Karpas-422 (cell line): Measurements from ENCODE around the gene USP34. TPM values are rescaled to one million over a fixed set of nuclear protein-coding genes. Genes with fewer than 3 reads are reported as not detected.
"Not testable (repeated sequence)": the region's sequence is repeated elsewhere in the genome, so short reads cannot be mapped to it uniquely, and the experiment has no call there.

Source experiments
- DNase-seq: peaks from one replicate; pipeline ENCODE4 v3.0.0-alpha.2; 2015
- H2AFZ ChIP-seq: fragments of 200-600 bp; sonication (generic); 2 replicates; pipeline ENCODE4 v1.6.1; 2014; ENCODE audit warnings: antibody characterized with exemption, low read length, mixed read lengths
- H3K27ac ChIP-seq: fragments of 200-600 bp; sonication (generic); 2 replicates; pipeline ENCODE4 v1.5.1; 2014; ENCODE audit warnings: mild to moderate bottlenecking, low read length, moderate library complexity
- H3K27me3 ChIP-seq: fragments of 200-600 bp; sonication (generic); 2 replicates; pipeline ENCODE4 v1.6.1; 2014; ENCODE audit warnings: low read length, mixed read lengths
- H3K36me3 ChIP-seq: fragments of 200-600 bp; sonication (generic); 2 replicates; pipeline ENCODE4 v1.6.1; 2014; ENCODE audit warnings: low read length, mixed read lengths; ENCODE audit not compliant: insufficient read depth
- H3K4me1 ChIP-seq: fragments of 200-600 bp; sonication (generic); 2 replicates; pipeline ENCODE4 v1.6.1; 2014; ENCODE audit warnings: mild to moderate bottlenecking, low read length, mixed read lengths
- H3K4me2 ChIP-seq: fragments of 200-600 bp; sonication (generic); 2 replicates; pipeline ENCODE4 v1.6.1; 2014; ENCODE audit warnings: low read length, low read depth, mild to moderate bottlenecking; ENCODE audit not compliant: poor library complexity, severe bottlenecking
- H3K4me3 ChIP-seq: fragments of 200-600 bp; sonication (generic); 2 replicates; pipeline ENCODE4 v1.5.1; 2014; ENCODE audit warnings: mild to moderate bottlenecking, antibody characterized with exemption, low read length, mixed read lengths
- H3K79me2 ChIP-seq: fragments of 200-600 bp; sonication (generic); 2 replicates; pipeline ENCODE4 v1.6.1; 2014; ENCODE audit warnings: mild to moderate bottlenecking, low read length, mixed read lengths
- H3K9ac ChIP-seq: fragments of 200-600 bp; sonication (generic); 2 replicates; pipeline ENCODE4 v1.6.0; 2014; ENCODE audit warnings: low read length
- H3K9me2 ChIP-seq: fragments of 200-600 bp; sonication (generic), shearing (Covaris generic); replicated peaks from 2 replicates; pipeline ENCODE4 v1.6.0; 2014; ENCODE audit warnings: mild to moderate bottlenecking, low read length, moderate library complexity; ENCODE audit not compliant: insufficient read depth
- H3K9me3 ChIP-seq: fragments of 300-700, 200-600 bp; sonication (generic); 2 replicates; pipeline ENCODE4 v1.6.1; 2014; ENCODE audit warnings: low read length, mixed read lengths
- H4K20me1 ChIP-seq: fragments of 200-600 bp; sonication (generic); 2 replicates; pipeline ENCODE4 v1.6.1; 2014; ENCODE audit warnings: mild to moderate bottlenecking, antibody characterized with exemption, low read length, low read depth; ENCODE audit not compliant: insufficient read depth
- total RNA-seq: library from RNA; depleted of rRNA; stranded (reverse); fragments of >200 nt; shearing (Covaris generic); gene quantifications from 2 replicates; pipeline ENCODE4 v1.2.3, GENCODE V29; 2014; ENCODE audit warnings: low replicate concordance

The USP34 gene
- total RNA-seq, 1 experiment from 2014 or later, result 376 TPM

DNA sequence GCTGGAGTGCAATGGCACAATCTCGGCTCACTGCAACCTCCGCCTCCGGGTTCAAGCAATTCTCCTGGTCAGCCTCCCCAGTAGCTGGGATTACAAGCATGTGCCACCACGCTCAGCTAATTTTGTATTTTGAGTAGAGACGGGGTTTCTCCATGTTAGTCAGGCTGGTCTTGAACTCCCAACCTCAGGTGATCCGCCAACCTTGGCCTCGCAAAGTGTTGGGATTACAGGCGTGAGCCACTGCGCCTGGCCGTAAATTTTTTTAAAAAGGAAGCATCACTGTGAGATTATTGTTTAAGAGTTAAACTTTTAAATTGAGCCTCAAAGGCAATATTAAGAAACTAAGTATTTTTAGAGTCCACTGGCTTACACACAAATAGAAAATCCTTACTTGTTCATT is 2.7 kb downstream of the USP34 start:
- peaks cover 27% of the 10 kb centered on the region for H4K20me1 ChIP-seq
- not testable (repeated sequence) for H3K9me3 ChIP-seq, H3K9me2 ChIP-seq, H3K36me3 ChIP-seq, H2AFZ ChIP-seq, DNase-seq, H3K27me3 ChIP-seq
- H3K9ac ChIP-seq, result peak overlapping the region; percentile 88
- peak overlapping the region; percentile 86 for H3K27ac ChIP-seq
- H3K79me2 ChIP-seq, result peaks cover 85% of the 10 kb centered on the region
- peak overlapping the region; percentile 64 for H3K4me2 ChIP-seq
- H3K4me3 ChIP-seq, result peak overlapping the region; percentile 80
- H3K4me1 ChIP-seq, result peaks cover 59% of the 10 kb centered on the region

DNA sequence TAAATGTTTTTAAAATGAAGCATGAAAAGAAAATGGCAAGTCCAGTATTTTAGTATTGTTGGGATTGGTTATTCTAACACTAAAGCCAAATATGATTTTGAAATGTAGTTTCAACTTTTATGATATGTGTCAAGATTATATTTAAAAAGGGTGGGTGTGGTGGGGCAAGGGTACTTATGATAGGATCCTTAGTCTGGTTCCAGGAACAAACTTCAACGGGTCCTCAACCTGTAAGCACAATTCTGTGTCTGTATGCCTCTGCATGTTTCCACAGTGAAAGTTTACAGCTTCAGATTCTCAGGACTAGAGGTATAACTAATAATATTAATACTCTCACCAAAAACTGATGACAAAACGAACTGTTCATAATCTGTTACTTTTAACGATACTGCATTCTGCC is 5.8 kb downstream of the USP34 start:
- H3K9me3 ChIP-seq, result no peaks in the 10 kb centered on the region
- no peaks in the 10 kb centered on the region for H3K9me2 ChIP-seq
- H3K4me2 ChIP-seq, result peak overlapping the region; percentile 71
- peaks cover 68% of the 10 kb centered on the region for H3K4me1 ChIP-seq
- DNase-seq, result no peak
- H2AFZ ChIP-seq, result no peak overlapping the region
- H3K9ac ChIP-seq, result peak overlapping the region; percentile 48
- peaks cover 12% of the 10 kb centered on the region; the same call in 1 of the 2 replicates for H3K36me3 ChIP-seq
- no peaks in the 10 kb centered on the region for H3K27me3 ChIP-seq
- peak overlapping the region; percentile 23 for H3K4me3 ChIP-seq
- H3K27ac ChIP-seq, result peak overlapping the region; percentile 88
- H3K79me2 ChIP-seq, result peaks cover 100% of the 10 kb centered on the region
- peaks cover 38% of the 10 kb centered on the region for H4K20me1 ChIP-seq

DNA sequence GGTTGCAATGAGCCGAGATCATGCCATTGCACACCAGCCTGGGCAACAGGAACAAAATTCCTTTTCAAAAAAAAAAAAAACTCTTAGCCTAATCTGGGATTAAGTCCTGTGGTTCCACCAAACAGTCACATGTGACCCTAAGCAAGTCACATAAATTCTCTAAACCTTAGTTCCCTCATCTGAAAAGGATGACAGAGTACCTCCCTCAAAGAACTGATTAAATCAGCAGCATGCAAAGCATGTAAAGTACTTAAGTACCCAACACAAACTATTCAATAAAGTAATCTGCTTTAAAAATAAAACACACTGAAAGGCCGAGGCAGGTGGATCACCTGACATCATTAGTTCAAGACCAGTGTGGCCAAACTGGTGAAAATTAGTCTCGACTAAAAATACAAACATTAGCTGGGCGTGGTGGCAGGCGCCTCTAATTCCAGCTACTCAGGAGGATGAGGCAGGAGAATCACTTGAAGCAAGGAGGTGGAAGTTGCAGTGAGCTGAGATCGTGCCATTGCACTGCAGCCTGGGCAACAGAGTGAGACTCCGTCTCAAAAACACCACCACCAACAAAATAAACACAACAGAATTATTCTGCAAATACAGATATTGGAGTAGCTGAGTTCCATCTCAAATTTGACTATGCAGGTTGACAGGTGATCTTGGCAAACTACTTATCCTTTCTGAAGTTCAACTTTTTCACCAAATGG is 7.0 kb downstream of the USP34 start:
- Histone ChIP-seq H3K79me2 (peaks cover 100% of the 10 kb centered on the region), H3K36me3 (peaks cover 12% of the 10 kb centered on the region; the same call in 1 of the 2 replicates), H3K4me1 (peaks cover 77% of the 10 kb centered on the region), H3K27me3 (no peaks in the 10 kb centered on the region), H3K9ac (0 out of 2 replicates have a peak overlapping the region, but pooled peaks have one; percentile 11), H3K27ac (peak overlapping the region; percentile 88), H3K4me2 (peak overlapping the region; percentile 71), H3K9me3 (no peaks in the 10 kb centered on the region), H3K9me2 (no peaks in the 10 kb centered on the region), H3K4me3 (peak overlapping the region; percentile 23; the same call in 1 of the 2 replicates), H4K20me1 (peaks cover 35% of the 10 kb centered on the region), H2AFZ (no peak overlapping the region)
- DNase-seq, result peak; percentile 64

DNA sequence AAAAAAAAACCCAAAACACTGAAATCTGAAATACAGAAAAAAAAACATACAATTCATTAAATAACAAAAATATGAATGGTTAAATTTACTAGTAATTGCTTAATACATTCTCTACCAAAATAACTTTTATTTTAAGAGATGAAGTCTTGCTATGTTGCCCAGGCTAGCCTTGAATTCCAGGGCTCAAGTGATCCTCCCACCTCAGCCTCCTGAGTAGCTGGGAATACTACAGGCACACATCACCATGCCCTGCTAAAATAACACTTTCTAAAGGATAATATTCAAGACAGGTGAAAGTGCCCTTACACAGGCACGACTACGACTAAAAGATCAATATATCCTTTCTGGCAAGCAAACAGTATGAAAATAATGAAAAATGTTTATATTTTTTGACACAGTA is 9.5 kb downstream of the USP34 start:
- Histone ChIP-seq H3K79me2 (peaks cover 100% of the 10 kb centered on the region), H3K9me2 (no peaks in the 10 kb centered on the region), H3K36me3 (0 out of 2 replicates have a peak, but pooled peaks cover 3% of the 10 kb centered on the region), H3K9ac (no peak overlapping the region), H4K20me1 (peaks cover 49% of the 10 kb centered on the region), H3K4me3 (no peak overlapping the region), H3K4me2 (no peak overlapping the region), H3K4me1 (peaks cover 73% of the 10 kb centered on the region), H3K27me3 (no peaks in the 10 kb centered on the region), H3K27ac (no peak overlapping the region), H3K9me3 (no peaks in the 10 kb centered on the region), H2AFZ (no peak overlapping the region)
- DNase-seq, result no peak

DNA sequence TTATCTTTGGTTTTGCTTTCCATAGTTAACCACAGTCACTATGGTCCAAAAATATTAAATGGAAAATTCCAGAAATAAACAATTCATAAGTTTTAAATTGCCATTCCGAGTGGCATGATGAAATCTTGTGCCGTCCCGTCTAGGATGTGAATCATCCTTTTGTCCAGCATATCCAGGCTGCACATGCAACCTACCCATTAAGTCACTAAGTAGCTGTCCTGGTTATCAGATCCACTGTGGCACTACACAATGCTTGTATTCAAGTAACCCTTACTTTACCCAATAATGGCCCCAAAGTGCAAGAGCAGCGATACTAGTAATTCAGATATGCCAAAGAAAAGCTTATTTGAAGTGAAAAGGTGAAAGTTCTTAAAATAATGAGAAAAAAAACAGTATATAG is 10.7 kb downstream of the USP34 start:
- Histone ChIP-seq H2AFZ (no peak overlapping the region), H4K20me1 (peaks cover 52% of the 10 kb centered on the region), H3K27ac (no peak overlapping the region), H3K9me3 (no peaks in the 10 kb centered on the region), H3K9me2 (no peaks in the 10 kb centered on the region), H3K27me3 (no peaks in the 10 kb centered on the region), H3K9ac (no peak overlapping the region), H3K4me1 (peaks cover 61% of the 10 kb centered on the region), H3K4me3 (no peak overlapping the region), H3K79me2 (peaks cover 100% of the 10 kb centered on the region), H3K4me2 (no peak overlapping the region), H3K36me3 (peaks cover 3% of the 10 kb centered on the region; the same call in 1 of the 2 replicates)
- DNase-seq, result no peak

DNA sequence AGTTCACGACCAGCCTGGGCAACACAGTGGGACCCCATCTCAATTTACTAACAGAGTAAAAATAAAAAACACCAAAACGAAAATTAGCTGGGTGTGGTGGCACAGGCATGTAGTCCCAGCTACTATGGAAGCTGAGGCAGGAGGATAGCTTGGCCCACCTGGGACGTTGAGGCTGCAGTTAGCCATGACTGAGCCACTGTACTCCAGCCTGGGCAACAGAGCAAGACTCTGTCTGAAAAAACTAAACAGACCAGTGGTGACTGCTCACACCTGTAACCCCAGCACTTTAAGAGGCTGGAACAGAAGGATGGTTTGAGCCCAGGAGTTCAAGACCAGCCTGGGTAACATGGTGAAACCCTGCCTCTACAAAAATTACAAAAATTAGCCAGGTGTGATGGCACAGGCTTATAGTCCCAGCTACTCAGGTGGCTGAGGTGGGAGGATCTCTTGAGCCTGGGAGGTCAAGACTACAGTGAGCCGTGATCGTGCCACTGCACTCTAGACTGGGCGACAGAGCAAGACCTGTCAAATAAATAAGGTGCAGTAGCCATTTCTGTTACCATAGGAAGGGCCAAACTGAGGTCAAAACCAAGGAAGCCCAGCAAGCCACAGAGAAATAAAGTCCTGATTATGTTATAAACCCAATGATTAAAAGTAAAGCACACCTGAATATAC is 14.0 kb downstream of the USP34 start:
- Histone ChIP-seq H3K36me3 (peaks cover 3% of the 10 kb centered on the region; the same call in 1 of the 2 replicates), H3K9me2 (no peaks in the 10 kb centered on the region), H3K4me3 (no peak overlapping the region), H3K79me2 (peaks cover 100% of the 10 kb centered on the region), H3K9ac (no peak overlapping the region), H4K20me1 (peaks cover 27% of the 10 kb centered on the region; the same call in 1 of the 2 replicates), H3K4me2 (no peak overlapping the region), H3K27ac (no peak overlapping the region), H3K4me1 (peaks cover 42% of the 10 kb centered on the region), H3K27me3 (no peaks in the 10 kb centered on the region), H2AFZ (no peak overlapping the region), H3K9me3 (no peaks in the 10 kb centered on the region)
- no peak for DNase-seq

DNA sequence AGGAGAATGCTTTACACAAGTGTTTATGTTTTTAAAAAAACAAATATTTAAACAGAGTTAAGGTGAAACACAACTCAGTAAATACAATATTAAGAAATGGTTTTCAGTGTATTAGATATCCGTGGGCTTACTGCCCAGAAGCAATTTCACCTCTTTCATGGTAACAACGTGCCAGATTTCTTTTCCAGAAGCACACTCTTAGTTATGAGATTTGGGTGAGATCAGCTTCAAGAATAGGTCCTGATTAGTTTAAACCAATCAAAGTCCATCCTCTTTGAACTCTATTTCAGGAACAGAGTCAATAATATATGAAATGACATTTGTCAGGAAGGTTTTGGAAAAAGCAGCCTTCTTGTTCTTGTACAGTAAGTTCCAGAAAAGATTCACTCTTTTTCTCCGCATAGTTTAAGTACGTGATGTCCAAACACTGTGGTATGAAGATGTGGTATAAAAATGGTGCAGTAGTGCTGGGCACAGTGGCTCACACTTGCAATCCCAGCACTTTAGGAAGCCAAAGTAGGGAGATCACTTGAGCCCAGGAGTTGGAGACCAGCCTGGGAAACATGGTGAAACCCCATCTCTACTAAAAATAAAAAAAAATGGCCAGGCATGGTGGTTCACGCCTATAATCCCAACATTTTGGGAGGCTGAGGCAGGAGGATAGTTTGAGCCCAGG is 14.7 kb downstream of the USP34 start:
- Histone ChIP-seq H3K4me2 (no peak overlapping the region), H3K4me1 (peaks cover 38% of the 10 kb centered on the region), H4K20me1 (peaks cover 27% of the 10 kb centered on the region; the same call in 1 of the 2 replicates)

DNA sequence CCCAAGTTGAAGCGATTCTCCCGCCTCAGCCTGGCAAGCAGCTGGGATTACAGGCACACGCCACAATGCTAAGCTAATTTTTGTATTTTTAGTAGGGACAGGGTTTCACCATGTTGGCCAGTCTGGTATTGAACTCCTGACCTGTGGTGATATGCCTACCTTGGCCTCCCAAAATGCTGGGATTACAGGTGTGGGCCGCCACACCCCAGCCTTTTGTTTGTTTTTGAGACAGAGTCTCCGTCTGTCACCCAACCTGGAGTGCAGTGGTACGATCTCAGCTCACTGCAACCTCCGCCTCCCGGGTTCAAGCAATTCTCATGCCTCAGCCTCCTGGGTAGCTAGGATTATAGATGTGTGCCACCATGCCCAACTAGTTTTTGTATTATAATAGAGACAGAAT is 15.9 kb downstream of the USP34 start:
- H3K4me2 ChIP-seq, H3K9ac ChIP-seq, H3K27ac ChIP-seq, H2AFZ ChIP-seq, DNase-seq, H3K4me3 ChIP-seq, H3K9me3 ChIP-seq, H3K9me2 ChIP-seq, H3K27me3 ChIP-seq, H3K36me3 ChIP-seq: not testable (repeated sequence)
- H3K4me1 ChIP-seq, result peaks cover 41% of the 10 kb centered on the region
- peaks cover 27% of the 10 kb centered on the region; the same call in 1 of the 2 replicates for H4K20me1 ChIP-seq
- H3K79me2 ChIP-seq, result peaks cover 100% of the 10 kb centered on the region

More for the DNA sequence above, 14.7 kb downstream of the USP34 start:
- Histone ChIP-seq H3K9me3 (no peaks in the 10 kb centered on the region), H3K27me3 (no peaks in the 10 kb centered on the region), H3K9me2 (no peaks in the 10 kb centered on the region), H3K4me3 (no peak overlapping the region), H2AFZ (no peak overlapping the region), H3K9ac (no peak overlapping the region), H3K79me2 (peaks cover 100% of the 10 kb centered on the region), H3K27ac (no peak overlapping the region), H3K36me3 (peaks cover 3% of the 10 kb centered on the region; the same call in 1 of the 2 replicates)
- DNase-seq, result no peak
